Measurements from ENCODE around the gene IQGAP2. TPM values are rescaled to one million over a fixed set of nuclear protein-coding genes. Genes with fewer than 3 reads are reported as not detected.

Gene IQGAP2
- total and polyA plus RNA-seq, 2 of the 8 experiments (the other 6 are each of a cell fraction or from before 2014, with no cell fraction given): 19.7 to 66.0 TPM

DNA sequence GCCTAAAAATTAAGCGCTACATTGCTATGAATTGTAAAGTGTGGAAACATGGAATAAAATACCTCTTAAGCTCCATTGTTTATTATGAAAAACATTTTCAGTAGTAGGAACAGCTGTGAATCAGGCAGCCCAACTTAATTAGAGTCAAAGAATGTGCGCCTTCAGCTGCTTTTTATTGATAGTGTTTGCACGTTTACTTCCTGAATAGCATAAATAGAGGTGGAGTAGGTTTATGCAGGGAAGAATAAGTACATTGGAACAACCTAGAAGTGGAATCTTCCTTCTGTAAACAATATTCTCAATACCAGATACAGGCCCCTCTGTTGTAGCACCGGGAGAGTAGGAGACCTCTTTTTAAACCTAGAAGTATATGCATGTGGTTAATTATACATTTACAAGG, 79.9 kb downstream of the IQGAP2 start (continued):
- TF ChIP-seq, protein P1, sequence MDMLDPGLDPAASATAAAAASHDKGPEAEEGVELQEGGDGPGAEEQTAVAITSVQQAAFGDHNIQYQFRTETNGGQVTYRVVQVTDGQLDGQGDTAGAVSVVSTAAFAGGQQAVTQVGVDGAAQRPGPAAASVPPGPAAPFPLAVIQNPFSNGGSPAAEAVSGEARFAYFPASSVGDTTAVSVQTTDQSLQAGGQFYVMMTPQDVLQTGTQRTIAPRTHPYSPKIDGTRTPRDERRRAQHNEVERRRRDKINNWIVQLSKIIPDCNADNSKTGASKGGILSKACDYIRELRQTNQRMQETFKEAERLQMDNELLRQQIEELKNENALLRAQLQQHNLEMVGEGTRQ (IDR thresholded peaks at IDR 0.05; ENCODE audit: low read length): no peak
- no peak for TF ChIP-seq GABPA (IDR thresholded peaks at IDR 0.05; ENCODE audit: borderline replicate concordance, insufficient read depth, low read length)
- TF ChIP-seq YY1 (IDR thresholded peaks at IDR 0.05; ENCODE audit: low read depth, low read length): no peak
- TF ChIP-seq POLR2AphosphoS5 (IDR thresholded peaks at IDR 0.05; ENCODE audit: low read depth, low read length): no peak
- TF ChIP-seq SRF (IDR thresholded peaks at IDR 0.05; ENCODE audit: low read depth, low read length): no peak

All from H1 (cell line).